ENCODE results near the gene RDH14. TPM values are rescaled to one million over a fixed set of nuclear protein-coding genes. Genes with fewer than 3 reads are reported as not detected.
A peak's percentile ranks its signal among the peaks of the same experiment; 100 is the strongest.

RDH14 gene
- total and polyA plus RNA-seq, 5 donors = 45.3 to 55.6 (median 48.6) TPM

DNA sequence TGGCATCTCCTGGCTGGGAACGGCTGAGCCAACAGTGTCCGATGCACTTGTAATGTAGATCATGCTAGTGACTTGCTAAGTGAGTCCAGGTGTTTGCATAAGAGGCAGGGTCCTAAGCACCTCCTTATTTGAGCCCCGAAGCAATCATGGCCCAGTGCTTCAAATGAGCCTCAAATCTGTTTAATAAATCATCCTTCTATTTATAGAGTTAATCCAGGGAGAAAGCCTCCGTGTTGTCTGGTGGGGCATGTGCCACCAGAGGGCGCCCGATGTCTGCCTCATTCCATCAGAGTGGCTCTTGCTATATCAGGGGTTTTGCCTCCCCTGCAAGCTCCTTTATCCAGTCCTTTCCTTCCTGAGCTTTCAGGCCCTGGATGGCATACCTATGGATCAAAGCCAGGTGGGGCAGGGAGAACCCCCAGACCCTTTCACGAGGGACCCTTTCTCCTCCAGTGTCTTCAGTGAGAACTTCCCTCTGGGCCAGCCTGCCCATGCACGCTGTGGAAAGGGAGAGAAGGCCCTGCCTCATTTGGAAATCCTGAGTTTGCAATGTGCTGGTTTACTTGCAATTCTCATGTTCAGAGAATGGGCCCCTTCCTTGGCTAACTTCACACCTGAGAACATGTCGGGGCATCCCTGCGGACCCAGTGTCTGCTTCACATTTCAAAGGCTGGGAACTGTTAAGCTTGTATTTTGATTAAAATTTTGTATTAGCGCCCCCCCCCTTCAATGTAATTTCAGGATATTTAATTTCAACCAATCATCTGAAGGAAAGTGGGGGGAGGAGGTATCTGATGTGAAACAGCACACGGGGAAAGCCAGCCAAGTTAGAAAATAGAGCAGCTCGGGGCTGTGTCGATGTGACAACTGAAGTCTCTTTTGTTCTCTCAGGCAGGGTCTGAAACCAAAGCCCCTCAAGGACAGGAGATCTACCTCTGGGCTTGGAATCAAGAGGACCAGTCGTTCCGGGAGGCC, 39.7 kb downstream of the RDH14 start:
- H3K27me3 ChIP-seq (ENCODE audit: control insufficient read depth, insufficient read depth) = no peaks in the 10 kb centered on the region
- intact Hi-C loops (cut with DNase I) = loop anchor here (2.0 to 10.0 kb wide), 4 partner anchors 222 to 1344 kb away; no protein-coding TSS in a partner anchor
- peak; percentile 86 to 95 (median 93) for DNase-seq
- H3K4me3 ChIP-seq (ENCODE audit: low read length) = no peak overlapping the region
- no peaks in the 10 kb centered on the region for H3K9me3 ChIP-seq (ENCODE audit: control insufficient read depth, low read length)
- 33% methylated on average over 16 of the region's 16 CpGs for WGBS
- peak; percentile 84 to 89 for ATAC-seq
- no peaks in the 10 kb centered on the region for H3K4me1 ChIP-seq (ENCODE audit: control insufficient read depth, insufficient read depth, low read length)
- H3K27ac ChIP-seq (ENCODE audit: low read length) = peak overlapping the region; percentile 84

DNA sequence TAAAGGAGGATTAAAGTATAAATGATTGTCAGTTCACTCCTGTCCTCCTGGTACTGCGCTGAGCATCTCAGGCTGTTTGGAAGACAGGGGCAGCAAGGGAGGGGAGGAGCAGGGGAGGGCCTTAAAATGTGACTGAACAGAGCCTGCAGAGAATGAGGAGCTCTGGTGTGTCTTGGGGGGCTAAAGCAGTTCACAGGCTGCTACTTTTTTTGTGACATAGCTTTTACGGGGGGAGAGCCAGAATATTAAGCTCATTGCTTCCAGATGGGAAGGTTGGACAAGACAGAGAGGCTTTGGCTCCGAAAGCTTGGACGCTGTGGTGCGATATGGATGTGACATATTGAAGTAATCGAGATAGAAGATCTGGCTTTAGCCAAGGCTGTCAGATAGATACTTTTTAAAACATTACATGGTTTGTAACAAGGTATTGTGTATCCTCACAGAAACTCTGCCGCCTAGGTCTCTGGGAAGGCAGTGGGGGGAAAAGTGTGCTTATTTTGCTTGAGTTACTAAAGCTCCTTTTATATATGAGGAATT, 40.5 kb downstream of the RDH14 start:
- Histone ChIP-seq H3K4me3 (ENCODE audit: low read length) (no peak overlapping the region), H3K27me3 (ENCODE audit: control insufficient read depth, insufficient read depth) (no peaks in the 10 kb centered on the region), H3K9me3 (ENCODE audit: control insufficient read depth, low read length) (no peaks in the 10 kb centered on the region), H3K27ac (ENCODE audit: low read length) (peak overlapping the region; percentile 4), H3K4me1 (ENCODE audit: control insufficient read depth, insufficient read depth, low read length) (no peaks in the 10 kb centered on the region)
- intact Hi-C loops (cut with DNase I) = loop anchor here (2.0 to 10.0 kb wide), 7 partner anchors 222 to 1345 kb away; no protein-coding TSS in a partner anchor
- ATAC-seq = peak in 1 of 2 donors; percentile 24
- WGBS = 42% methylated on average over 7 of the region's 7 CpGs
- peak in 1 of 3 donors; percentile 55 for DNase-seq

DNA sequence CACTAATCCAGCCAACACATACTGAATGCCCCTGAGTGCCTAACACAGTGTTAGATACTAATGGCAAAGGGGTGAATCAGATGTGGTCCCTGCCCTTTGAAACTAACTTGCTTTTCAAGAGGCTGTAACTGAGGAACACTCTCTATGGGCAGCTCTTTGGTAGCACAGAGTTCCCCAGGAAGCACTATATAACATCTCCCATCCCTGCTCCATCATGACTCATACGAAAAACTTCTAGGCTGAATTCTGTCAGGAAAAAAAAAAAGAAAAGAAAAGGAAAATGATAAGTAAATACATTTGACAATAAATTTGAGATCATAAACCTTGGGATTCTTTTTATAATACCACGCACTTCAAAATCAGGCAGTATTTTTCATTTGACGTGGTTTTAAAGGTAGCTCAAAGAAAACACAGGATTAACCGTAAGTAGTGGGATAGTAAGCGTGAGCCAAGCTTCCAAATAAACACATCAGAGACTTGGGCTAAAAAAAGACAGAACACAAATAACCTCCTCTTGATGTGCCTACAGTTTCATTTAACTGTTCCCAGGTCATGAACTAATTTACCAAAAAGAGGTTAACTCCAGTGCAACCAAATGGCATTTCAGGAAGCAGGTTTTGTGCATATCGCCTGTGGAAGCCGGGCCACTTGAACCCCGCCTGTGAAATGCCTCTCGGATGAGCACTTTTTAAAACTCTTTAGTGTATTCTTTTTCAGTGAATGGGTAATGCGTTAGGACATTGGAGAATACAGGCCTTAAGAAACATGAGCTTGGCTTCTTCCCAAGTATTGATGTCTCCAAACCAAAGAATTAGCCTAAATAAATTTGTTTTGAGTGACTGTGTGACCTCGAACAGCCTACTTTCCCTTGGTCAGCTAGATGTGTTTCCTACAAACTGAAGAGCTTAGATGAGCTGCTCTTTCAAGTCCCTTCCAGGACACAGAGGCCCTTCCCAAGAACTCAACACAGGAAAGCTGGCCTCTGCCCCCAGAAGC, 42.0 kb downstream of the RDH14 start:
- H3K4me1 ChIP-seq (ENCODE audit: control insufficient read depth, insufficient read depth, low read length) = no peaks in the 10 kb centered on the region
- 52% methylated on average over 11 of the region's 11 CpGs for WGBS
- intact Hi-C loops (cut with DNase I) = loop anchor here in 3 of 4 donors (5.0 to 10.0 kb wide), 3 partner anchors 844 to 1344 kb away; no protein-coding TSS in a partner anchor
- H3K4me3 ChIP-seq (ENCODE audit: low read length) = no peak overlapping the region
- peak in 1 of 2 donors; percentile 24 for ATAC-seq
- H3K27me3 ChIP-seq (ENCODE audit: control insufficient read depth, insufficient read depth) = no peaks in the 10 kb centered on the region
- no peak overlapping the region for H3K27ac ChIP-seq (ENCODE audit: low read length)
- H3K9me3 ChIP-seq (ENCODE audit: control insufficient read depth, low read length) = no peaks in the 10 kb centered on the region
- no peak for DNase-seq

DNA sequence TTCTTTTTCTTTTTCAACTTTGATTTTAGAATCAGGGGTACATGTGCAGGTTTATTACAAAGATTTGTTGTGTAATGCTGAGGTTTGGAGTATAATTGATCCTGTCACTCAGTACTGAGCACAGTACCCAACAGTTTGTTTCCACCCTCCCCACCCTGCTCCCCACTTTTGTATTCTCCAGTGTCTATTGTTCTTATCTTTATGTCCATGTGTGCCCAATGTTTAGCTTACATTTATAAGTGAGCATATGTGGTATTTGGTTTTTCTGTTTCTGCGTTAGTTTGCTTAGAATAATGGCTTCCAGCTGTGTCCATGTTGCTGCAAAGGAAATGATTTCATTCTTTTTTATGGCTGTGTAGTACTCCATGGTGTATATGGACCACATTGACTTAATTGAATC, 43.1 kb downstream of the RDH14 start:
- Histone ChIP-seq H3K27ac (ENCODE audit: low read length) (no peak overlapping the region), H3K4me3 (ENCODE audit: low read length) (no peak overlapping the region), H3K9me3 (ENCODE audit: control insufficient read depth, low read length) (no peaks in the 10 kb centered on the region), H3K27me3 (ENCODE audit: control insufficient read depth, insufficient read depth) (no peaks in the 10 kb centered on the region), H3K4me1 (ENCODE audit: control insufficient read depth, insufficient read depth, low read length) (no peaks in the 10 kb centered on the region)
- intact Hi-C loops (cut with DNase I) = loop anchor here in 3 of 4 donors (5.0 to 10.0 kb wide), 3 partner anchors 845 to 1345 kb away; no protein-coding TSS in a partner anchor
- 88% methylated on average over 1 of the region's 1 CpG for WGBS
- no peak for DNase-seq
- ATAC-seq = no peak

DNA sequence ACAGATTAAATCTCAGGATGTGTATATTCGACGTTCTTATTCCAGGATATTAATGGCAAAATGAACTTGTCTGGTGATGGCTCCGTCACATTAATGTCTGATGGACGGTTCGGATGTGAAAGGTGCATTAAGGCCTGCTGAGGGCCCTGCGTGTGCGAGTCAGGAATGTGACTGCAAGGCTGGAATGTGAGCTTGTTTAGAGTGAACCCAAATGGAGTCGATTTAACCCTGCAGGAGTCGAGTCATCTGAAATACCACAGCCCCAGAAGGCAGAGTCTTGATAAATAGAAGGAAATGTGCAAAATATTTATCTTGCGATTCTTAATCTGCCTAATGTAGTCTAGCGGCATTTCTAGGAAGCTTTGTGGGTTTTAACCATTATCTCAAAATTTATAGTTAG, 44.3 kb downstream of the RDH14 start:
- DNase-seq = no peak
- Histone ChIP-seq H3K27me3 (ENCODE audit: control insufficient read depth, insufficient read depth) (no peaks in the 10 kb centered on the region), H3K9me3 (ENCODE audit: control insufficient read depth, low read length) (no peaks in the 10 kb centered on the region), H3K27ac (ENCODE audit: low read length) (no peak overlapping the region), H3K4me3 (ENCODE audit: low read length) (no peak overlapping the region), H3K4me1 (ENCODE audit: control insufficient read depth, insufficient read depth, low read length) (no peaks in the 10 kb centered on the region)
- no peak for ATAC-seq
- intact Hi-C loops (cut with DNase I) = loop anchor here in 3 of 4 donors (5.0 to 10.0 kb wide), 3 partner anchors 846 to 1346 kb away; no protein-coding TSS in a partner anchor
- WGBS = 45% methylated on average over 11 of the region's 11 CpGs

DNA sequence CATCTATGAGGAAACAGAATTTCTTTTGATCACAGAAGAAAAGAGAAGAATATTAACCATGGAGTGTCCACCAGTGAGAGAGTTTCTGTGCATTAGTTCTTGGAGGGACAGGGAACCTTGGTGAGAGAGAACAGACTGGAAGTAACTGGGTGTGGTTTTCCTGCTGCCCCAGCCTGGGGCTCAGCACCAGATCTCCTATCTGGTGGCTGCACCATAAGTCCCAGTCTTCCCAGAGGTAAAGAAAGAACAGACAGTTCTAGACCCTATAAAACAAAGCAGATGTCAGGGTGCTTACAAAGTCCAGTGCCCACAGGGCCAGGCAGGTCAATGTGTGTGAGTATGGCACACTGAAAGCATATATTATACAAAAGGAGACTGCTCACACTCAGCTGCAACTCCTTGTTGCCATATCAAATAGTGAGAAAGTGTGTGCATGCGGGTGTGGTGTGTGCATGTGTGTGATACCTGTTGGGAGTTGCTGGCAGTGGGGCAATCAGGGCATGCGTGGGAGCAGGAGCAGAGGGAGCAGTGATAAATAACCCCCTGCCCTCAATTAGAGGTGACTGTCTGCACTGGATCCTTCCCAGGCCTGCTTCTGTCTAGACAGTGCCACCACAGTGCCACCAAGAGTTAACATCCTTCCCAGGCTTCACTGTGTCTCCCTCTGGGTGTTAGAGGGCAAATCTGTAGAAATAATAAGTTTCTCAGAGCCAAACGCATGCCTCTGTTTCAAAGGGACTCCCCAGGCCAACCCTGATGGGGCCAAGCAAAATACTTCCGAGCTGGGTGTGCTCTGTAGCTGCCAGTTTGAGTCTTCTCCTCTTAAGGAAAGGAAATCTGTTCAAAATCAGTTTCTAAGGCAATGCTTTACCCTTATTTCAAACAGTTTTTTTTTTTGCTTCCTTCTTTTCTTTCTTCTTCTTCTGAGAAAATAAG, 45.7 kb downstream of the RDH14 start:
- H3K4me3 ChIP-seq (ENCODE audit: low read length) = no peak overlapping the region
- intact Hi-C loops (cut with DNase I) = loop anchor here in 3 of 4 donors (5.0 to 10.0 kb wide), 3 partner anchors 848 to 1348 kb away; no protein-coding TSS in a partner anchor
- H3K4me1 ChIP-seq (ENCODE audit: control insufficient read depth, insufficient read depth, low read length) = no peaks in the 10 kb centered on the region
- no peaks in the 10 kb centered on the region for H3K9me3 ChIP-seq (ENCODE audit: control insufficient read depth, low read length)
- H3K27ac ChIP-seq (ENCODE audit: low read length) = no peak overlapping the region
- DNase-seq (no peak), ATAC-seq (peak; percentile 57 to 74)
- no peaks in the 10 kb centered on the region for H3K27me3 ChIP-seq (ENCODE audit: control insufficient read depth, insufficient read depth)
- 46% methylated on average over 4 of the region's 4 CpGs for WGBS

DNA sequence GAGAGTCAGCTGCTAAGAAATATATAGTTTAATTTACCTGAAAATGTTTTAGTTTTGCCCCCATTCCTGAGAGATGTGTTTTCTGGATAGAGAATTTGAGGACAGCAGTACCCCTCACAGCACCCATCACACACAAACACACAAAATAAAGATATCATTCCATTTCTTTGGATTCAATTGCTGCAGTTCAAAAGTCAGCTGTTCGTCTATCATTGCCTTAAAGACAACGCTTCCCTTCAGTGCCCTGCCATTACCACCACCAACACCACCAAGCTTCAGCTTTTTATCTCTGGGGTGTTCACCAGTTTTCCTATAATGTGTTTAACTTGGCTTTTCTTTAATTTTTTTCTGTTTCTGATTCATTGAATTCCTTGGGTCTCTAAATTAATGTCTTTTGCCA, 49.7 kb downstream of the RDH14 start:
- Histone ChIP-seq H3K27me3 (ENCODE audit: control insufficient read depth, insufficient read depth) (no peaks in the 10 kb centered on the region), H3K4me1 (ENCODE audit: control insufficient read depth, insufficient read depth, low read length) (no peaks in the 10 kb centered on the region), H3K4me3 (ENCODE audit: low read length) (no peak overlapping the region), H3K27ac (ENCODE audit: low read length) (no peak overlapping the region), H3K9me3 (ENCODE audit: control insufficient read depth, low read length) (no peaks in the 10 kb centered on the region)
- no peak for ATAC-seq
- no peak for DNase-seq
- intact Hi-C loops (cut with DNase I) = loop anchor here in 1 of 4 donors (10.0 kb wide), 1 partner anchor 854 kb away; no protein-coding TSS in a partner anchor
- WGBS = 95% methylated on average over 2 of the region's 2 CpGs

DNA sequence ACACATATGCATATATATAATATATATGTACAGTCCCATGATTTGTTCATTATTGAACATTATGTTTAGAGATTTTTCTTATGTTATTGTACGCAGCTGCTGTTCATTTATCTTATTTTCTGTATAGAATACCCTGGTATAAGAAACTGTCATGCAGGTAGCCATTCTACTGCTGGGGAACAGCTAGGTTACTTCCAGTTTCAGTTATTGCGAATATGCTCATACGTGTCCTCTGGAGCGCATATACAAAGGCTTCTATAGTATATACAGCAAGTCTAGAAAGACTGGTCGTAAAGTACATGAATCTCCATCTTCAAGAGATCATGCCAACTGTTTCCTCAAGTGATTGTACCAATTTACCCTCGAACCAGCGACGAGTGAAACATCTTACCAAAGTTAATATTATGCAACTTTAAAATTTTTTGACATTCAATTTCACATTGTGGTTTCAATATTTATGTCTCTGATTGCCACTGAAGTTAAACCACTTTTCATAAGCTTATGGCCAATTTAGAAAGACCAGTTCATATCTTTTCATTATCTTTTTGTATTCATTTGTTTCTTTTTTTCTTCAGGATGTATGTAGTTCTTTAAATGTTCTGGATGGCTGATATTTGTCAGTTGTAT, 53.5 kb downstream of the RDH14 start:
- Histone ChIP-seq H3K9me3 (ENCODE audit: control insufficient read depth, low read length) (no peaks in the 10 kb centered on the region), H3K4me3 (ENCODE audit: low read length) (no peak overlapping the region), H3K27me3 (ENCODE audit: control insufficient read depth, insufficient read depth) (no peaks in the 10 kb centered on the region), H3K4me1 (ENCODE audit: control insufficient read depth, insufficient read depth, low read length) (no peaks in the 10 kb centered on the region), H3K27ac (ENCODE audit: low read length) (no peak overlapping the region)
- no peak for DNase-seq
- intact Hi-C loops (cut with DNase I) = no loop called here
- ATAC-seq = no peak
- 89% methylated on average over 8 of the region's 8 CpGs for WGBS

DNA sequence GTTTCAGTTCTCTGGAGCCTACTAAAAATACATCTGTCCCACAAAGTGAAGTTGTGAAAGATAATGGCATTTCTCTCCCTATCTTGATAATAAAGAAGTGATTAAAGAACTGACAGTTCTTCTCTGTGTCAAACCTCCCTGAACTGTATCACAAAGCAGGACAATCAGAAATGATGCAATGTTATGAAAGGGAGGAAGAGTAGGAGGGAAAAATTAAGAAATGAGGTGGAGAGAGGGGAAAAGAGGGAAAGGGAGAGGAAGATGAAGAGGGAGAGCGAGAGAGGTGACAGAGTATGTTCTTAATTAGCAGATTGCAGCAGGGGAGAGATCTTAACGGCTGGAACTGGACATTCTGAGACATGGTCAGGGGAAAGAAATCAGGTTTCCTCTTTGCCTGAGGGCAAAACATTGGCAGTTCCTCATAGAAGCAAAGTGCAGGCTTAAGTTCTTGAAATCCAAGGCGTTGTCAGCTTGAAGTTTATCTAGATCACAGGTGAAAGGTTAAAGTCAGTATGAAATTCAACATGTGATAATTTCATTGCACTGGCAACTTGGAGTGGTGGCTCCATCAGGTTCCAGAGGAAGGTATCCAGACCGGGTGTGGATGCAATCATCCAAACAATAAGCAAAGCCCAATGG, 54.6 kb downstream of the RDH14 start:
- Histone ChIP-seq H3K4me1 (ENCODE audit: control insufficient read depth, insufficient read depth, low read length) (no peaks in the 10 kb centered on the region), H3K27me3 (ENCODE audit: control insufficient read depth, insufficient read depth) (no peaks in the 10 kb centered on the region), H3K9me3 (ENCODE audit: control insufficient read depth, low read length) (no peaks in the 10 kb centered on the region), H3K4me3 (ENCODE audit: low read length) (no peak overlapping the region), H3K27ac (ENCODE audit: low read length) (no peak overlapping the region)
- DNase-seq (no peak), ATAC-seq (no peak)
- WGBS = 72% methylated on average over 4 of the region's 4 CpGs
- intact Hi-C loops (cut with DNase I) = no loop called here
